Sigmoid colon (tissue), 7 donors: ENCODE results near the gene RARS2. TPM values are rescaled to one million over a fixed set of nuclear protein-coding genes. Genes with fewer than 3 reads are reported as not detected.

Experiments
- DNase-seq: peaks from one replicate; pipeline ENCODE4 v3.0.0-alpha.2; 2019
- H3K27ac ChIP-seq, 4 donors: fragments of 200-600 bp; sonication (generic); one replicate each; pipeline ENCODE4 v1.5.1; 2016 to 2019; ENCODE audit warnings: mild to moderate bottlenecking in 1 of 4
- H3K27me3 ChIP-seq, 3 donors: fragments of 200-600 bp; sonication (generic); one replicate each; pipeline ENCODE4 v1.5.1; 2019; ENCODE audit warnings: mild to moderate bottlenecking in 1 of 3
- H3K36me3 ChIP-seq, 4 donors: fragments of 200-600 bp; sonication (generic); one replicate each; pipeline ENCODE4 v1.5.1; 2016 to 2019
- H3K4me1 ChIP-seq, 4 donors: fragments of 200-600 bp; sonication (generic); one replicate each; pipeline ENCODE4 v1.5.1; 2017 to 2019
- H3K4me3 ChIP-seq, 4 donors: fragments of 200-600 bp; sonication (generic); one replicate each; pipeline ENCODE4 v1.5.1; 2017 to 2019; ENCODE audit warnings: mild to moderate bottlenecking in 2 of 4, moderate library complexity in 1 of 4
- H3K9me3 ChIP-seq, 4 donors: fragments of 200-600 bp in 3 of 4; sonication (generic) in 3 of 4; one replicate each; pipeline versions ENCODE4 v1.5.1 to v1.6.1; 2013 to 2019
- CTCF ChIP-seq, 4 experiments: fragments of 450-650 bp in 3 of 4; fragments of 200-600 bp in 1 of 4; IDR thresholded peaks; one replicate each; pipeline ENCODE4 v1.5.1; 2016 to 2019; ENCODE audit warnings: antibody characterized with exemption in 4 of 4, mild to moderate bottlenecking in 3 of 4, moderate library complexity in 2 of 4
- EP300 ChIP-seq, 4 donors: sonication (generic); formaldehyde crosslinking; IDR thresholded peaks; one replicate each; pipeline ENCODE4 v1.6.1; 2017; ENCODE audit warnings: antibody characterized with exemption in 4 of 4
- POLR2A ChIP-seq, 2 donors: fragments of 450-650 bp; IDR thresholded peaks; one replicate each; pipeline ENCODE4 v1.6.1; 2016; ENCODE audit warnings: antibody characterized with exemption in 2 of 2, mild to moderate bottlenecking in 2 of 2, moderate library complexity in 2 of 2
- POLR2AphosphoS5 ChIP-seq, 4 donors: sonication (generic); formaldehyde crosslinking; IDR thresholded peaks; one replicate each; pipeline ENCODE4 v1.6.1; 2017; ENCODE audit warnings: antibody characterized with exemption in 4 of 4
- WGBS, 2 donors: extraction: QIAGEN DNeasy Blood & Tissue Kit; methylation state at CpG; one replicate each; pipeline ENCODE4 v1.1.7; 2013; 5-methylcytosine and 5-hydroxymethylcytosine counted together
- intact Hi-C: fragments of 100-400 bp; cut with DNase I; formaldehyde crosslinking; loops from one replicate; pipeline ENCODE4 v1.15.1; 2023
- polyA plus RNA-seq, 3 donors: library from polyadenylated mRNA; stranded (reverse); fragments of 200-250 nt; gene quantifications; one replicate each; pipeline ENCODE4 v1.2.3, GENCODE V29; 2013
- small RNA-seq, 3 donors: library from RNA; depleted of rRNA; stranded (forward); fragments of <200 nt; gene quantifications; one replicate each; pipeline ENCODE3, GENCODE V24; 2016
- total RNA-seq, 4 donors: library from RNA; depleted of rRNA; stranded (reverse); fragments of >200 nt; gene quantifications; one replicate each; pipeline ENCODE4 v1.1.0, GENCODE V29; 2016
- donor health status: healthy with polysubstance abuse.
- donor health status: Bipolar disorder and iron deficiency.
- donor health status: healthy.

Gene RARS2
- total and polyA plus RNA-seq, 7 donors: 18.3 to 34.2 (median 20.7) TPM

GRCh38 chr6:87465051-87465450 is 124.7 kb downstream of the RARS2 start:
- intact Hi-C loops: no loop called here
- no peak for TF ChIP-seq CTCF (IDR thresholded peaks at IDR 0.05)
- no peak for TF ChIP-seq POLR2AphosphoS5 (IDR thresholded peaks at IDR 0.05)
- no peak for TF ChIP-seq EP300 (IDR thresholded peaks at IDR 0.05)
- TF ChIP-seq POLR2A (IDR thresholded peaks at IDR 0.05): no peak
- no peaks in the 10 kb centered on the region for H3K9me3 ChIP-seq
- H3K36me3 ChIP-seq: no peaks in the 10 kb centered on the region
- H3K4me1 ChIP-seq: no peaks in the 10 kb centered on the region
- H3K4me3 ChIP-seq: no peak overlapping the region
- H3K27me3 ChIP-seq: no peaks in the 10 kb centered on the region
- no peak overlapping the region for H3K27ac ChIP-seq
- no peak for DNase-seq
- WGBS, 2 donors: 23 to 67% methylated on average over 2 of the region's 2 CpGs

Small RNAs within 50 kb of the gene (small RNA-seq; reads per million reads assigned to genes)
- gene RNU6-444P: 0 reads per million in 3 donors

Other genes starting within 250 kb of the RARS2 start
- 1 to 10 TPM; 1.2 to 3.3 (median 3.0) TPM for gene C6orf163, start 245.2 kb downstream of the RARS2 start, total RNA-seq
- gene C6orf163, start 245.2 kb downstream of the RARS2 start, polyA plus RNA-seq: under 1 TPM in 1 of 3 donors, not detected in 2; 0.71 TPM
- under 1 TPM in 3 of 4 donors, not detected in 1; 0.14 to 0.36 (median 0.33) TPM for gene CFAP206, start 182.0 kb downstream of the RARS2 start, total RNA-seq
- gene CFAP206, start 182.0 kb downstream of the RARS2 start, polyA plus RNA-seq: under 1 TPM in 1 of 3 donors, not detected in 2; 0.04 TPM
- 10 to 100 TPM; 17.2 to 22.5 (median 20.1) TPM for gene SLC35A1, start 117.0 kb downstream of the RARS2 start, total RNA-seq
- gene SLC35A1, start 117.0 kb downstream of the RARS2 start, polyA plus RNA-seq: 10 to 100 TPM; 14.6 to 20.2 (median 16.2) TPM
- 10 to 100 TPM; 17.5 to 27.6 (median 23.7) TPM for gene ORC3, start 148 bp upstream of the RARS2 start, total RNA-seq
- 10 to 100 TPM; 10.2 to 11.8 (median 10.3) TPM for gene ORC3, start 148 bp upstream of the RARS2 start, polyA plus RNA-seq
- 10 to 100 TPM; 16.6 to 20.8 (median 19.1) TPM for gene AKIRIN2, start 112.2 kb upstream of the RARS2 start, total RNA-seq
- gene AKIRIN2, start 112.2 kb upstream of the RARS2 start, polyA plus RNA-seq: 10 to 100 TPM; 17.4 to 40.2 (median 19.4) TPM